Medulla oblongata (tissue), 1 donor: ENCODE data around the gene IL17RB.

Experiments
- DNase-seq: peaks from one replicate; pipeline ENCODE4 v3.0.0-alpha.2; 2015; ENCODE audit errors: extremely low spot score

Gene IL17RB

GRCh38 chr3:53811143-53811927 is 35.0 kb upstream of the IL17RB start:
- DNase-seq, result no peak

- no peak for DNase-seq
Observed at GRCh38 chr3:53812434-53812833, 33.9 kb upstream of the IL17RB start.

GRCh38 chr3:53813229-53813628 is 33.1 kb upstream of the IL17RB start:
- no peak for DNase-seq

GRCh38 chr3:53813876-53814275 is 32.5 kb upstream of the IL17RB start:
- DNase-seq, result no peak

GRCh38 chr3:53815067-53815466 is 31.3 kb upstream of the IL17RB start:
- no peak for DNase-seq

- DNase-seq, result no peak
Observed at GRCh38 chr3:53815651-53816050, 30.7 kb upstream of the IL17RB start.

- peak; percentile 75 for DNase-seq
Observed at GRCh38 chr3:53816425-53816824, 29.9 kb upstream of the IL17RB start.

GRCh38 chr3:53817211-53817610 is 29.2 kb upstream of the IL17RB start:
- no peak for DNase-seq

- no peak for DNase-seq
Observed at GRCh38 chr3:53817809-53818208, 28.6 kb upstream of the IL17RB start.

GRCh38 chr3:53818221-53819162 is 27.9 kb upstream of the IL17RB start:
- no peak for DNase-seq

GRCh38 chr3:53819163-53819868 is 27.1 kb upstream of the IL17RB start:
- DNase-seq, result no peak

GRCh38 chr3:53820084-53820483 is 26.3 kb upstream of the IL17RB start:
- no peak for DNase-seq

GRCh38 chr3:53820756-53821580 is 25.4 kb upstream of the IL17RB start:
- no peak for DNase-seq

GRCh38 chr3:53821631-53822121 is 24.7 kb upstream of the IL17RB start:
- DNase-seq, result no peak

- no peak for DNase-seq
Observed at GRCh38 chr3:53822331-53822741, 24.0 kb upstream of the IL17RB start.

GRCh38 chr3:53823026-53823955 is 23.1 kb upstream of the IL17RB start:
- DNase-seq, result no peak

- no peak for DNase-seq
Observed at GRCh38 chr3:53823956-53824657, 22.3 kb upstream of the IL17RB start.

- DNase-seq, result no peak
Observed at GRCh38 chr3:53824795-53825194, 21.6 kb upstream of the IL17RB start.

- no peak for DNase-seq
Observed at GRCh38 chr3:53826048-53826447, 20.3 kb upstream of the IL17RB start.
